GM12891 (cell line): ENCODE results near the gene ZCCHC7.

Experiments used
- DNase-seq: peaks from one replicate; pipeline ENCODE4 v3.0.0; 2011; ENCODE audit warnings: low spot score; ENCODE audit not compliant: insufficient read length
- FAIRE-seq: peaks from 2 replicates; lab custom pipeline; 2011; peaks lifted over from hg19 to GRCh38; lab: Jason Lieb, UNC
- PAX5 ChIP-seq: IDR thresholded peaks from 2 replicates; pipeline ENCODE4 v1.6.1; 2011; ENCODE audit warnings: low read length, moderate library complexity, mild to moderate bottlenecking; ENCODE audit not compliant: insufficient read depth, severe bottlenecking
- POLR2A ChIP-seq: IDR thresholded peaks from 2 replicates; pipeline ENCODE4 v1.6.1; 2011; ENCODE audit warnings: low read depth, low read length, control low read depth
- POLR2AphosphoS5 ChIP-seq: IDR thresholded peaks from 2 replicates; pipeline ENCODE4 v1.6.1; 2011; ENCODE audit warnings: low read depth, low read length, control low read depth
- POU2F2 ChIP-seq: IDR thresholded peaks from 2 replicates; pipeline ENCODE4 v1.6.1; 2011; ENCODE audit warnings: low read depth, mild to moderate bottlenecking, control low read depth, low read length, moderate library complexity
- SPI1 ChIP-seq: IDR thresholded peaks from 2 replicates; pipeline ENCODE4 v1.6.1; 2011; ENCODE audit warnings: low read depth, low read length, control low read depth
- TAF1 ChIP-seq: IDR thresholded peaks from 2 replicates; pipeline ENCODE4 v1.6.1; 2011; ENCODE audit warnings: low read depth, low read length, control low read depth

Gene ZCCHC7

GRCh38 chr9:37253377-37253937 lies 133.1 kb downstream of the ZCCHC7 start:
- FAIRE-seq (no peak), DNase-seq (no peak)
- TF ChIP-seq POLR2AphosphoS5 (no peak), PAX5 (no peak), SPI1 (no peak), POU2F2 (no peak), POLR2A (no peak), TAF1 (no peak)

GRCh38 chr9:37255187-37255586 lies 134.8 kb downstream of the ZCCHC7 start:
- no peak for TF ChIP-seq TAF1
- TF ChIP-seq POU2F2 = no peak
- no peak for TF ChIP-seq POLR2A
- no peak for TF ChIP-seq PAX5
- no peak for TF ChIP-seq POLR2AphosphoS5
- DNase-seq (no peak), FAIRE-seq (peak; percentile 85)

- DNase-seq (no peak), FAIRE-seq (no peak)
- TF ChIP-seq PAX5 (no peak), POLR2A (no peak), SPI1 (no peak), POU2F2 (no peak), TAF1 (no peak), POLR2AphosphoS5 (no peak)
Observed at GRCh38 chr9:37255944-37256862, 135.8 kb downstream of the ZCCHC7 start.

- no peak for FAIRE-seq
- DNase-seq = no peak
Observed at GRCh38 chr9:37259951-37260350, 139.6 kb downstream of the ZCCHC7 start.

GRCh38 chr9:37262410-37262809 lies 142.0 kb downstream of the ZCCHC7 start:
- FAIRE-seq (no peak), DNase-seq (no peak)
- TF ChIP-seq TAF1 (no peak), PAX5 (no peak), POU2F2 (no peak)

More at GRCh38 chr9:37259951-37260350, 139.6 kb downstream of the ZCCHC7 start:
- TF ChIP-seq SPI1 (no peak), POU2F2 (no peak), PAX5 (no peak), POLR2AphosphoS5 (no peak), POLR2A (no peak), TAF1 (no peak)

- TF ChIP-seq POLR2AphosphoS5 (no peak), POU2F2 (no peak), TAF1 (no peak), POLR2A (no peak), SPI1 (no peak), PAX5 (no peak)
- DNase-seq (no peak), FAIRE-seq (no peak)
Observed at GRCh38 chr9:37264539-37264938, 144.2 kb downstream of the ZCCHC7 start.

GRCh38 chr9:37266630-37267029 lies 146.3 kb downstream of the ZCCHC7 start:
- no peak for DNase-seq
- peak; percentile 16 for FAIRE-seq
- TF ChIP-seq PAX5 (no peak), POLR2A (no peak), POLR2AphosphoS5 (no peak), POU2F2 (no peak), SPI1 (no peak), TAF1 (no peak)

- FAIRE-seq = no peak
- DNase-seq = no peak
- no peak for TF ChIP-seq POLR2AphosphoS5
- no peak for TF ChIP-seq TAF1
- no peak for TF ChIP-seq POU2F2
- TF ChIP-seq SPI1 = no peak
- no peak for TF ChIP-seq POLR2A
- TF ChIP-seq PAX5 = no peak
Observed at GRCh38 chr9:37269221-37269620, 148.8 kb downstream of the ZCCHC7 start.

- TF ChIP-seq POLR2AphosphoS5 = no peak
- TF ChIP-seq SPI1 = no peak
- no peak for TF ChIP-seq TAF1
- TF ChIP-seq POLR2A = no peak
- TF ChIP-seq PAX5 = no peak
- FAIRE-seq = no peak
- DNase-seq = no peak
Observed at GRCh38 chr9:37271679-37272078, 151.3 kb downstream of the ZCCHC7 start.
